NCI-H526 (cell line): Measurements from ENCODE around the gene TSC22D2.

Experiments
- DNase-seq, 2 experiments: peaks; one replicate each; lab custom pipeline; 2025; lab: John Stamatoyannopoulos, UW

Gene TSC22D2

GRCh38 chr3:150412561-150413231 is 4.6 kb downstream of the TSC22D2 start:
- peak; percentile 14 to 36 for DNase-seq

GRCh38 chr3:150414258-150414657 is 6.2 kb downstream of the TSC22D2 start:
- peak; percentile 29 to 61 for DNase-seq

- DNase-seq: no peak
Measured at GRCh38 chr3:150414959-150415358, 6.9 kb downstream of the TSC22D2 start.

- DNase-seq: no peak
Measured at GRCh38 chr3:150419076-150419868, 11.2 kb downstream of the TSC22D2 start.

GRCh38 chr3:150419959-150420358 is 11.9 kb downstream of the TSC22D2 start:
- no peak for DNase-seq

GRCh38 chr3:150421256-150421655 is 13.2 kb downstream of the TSC22D2 start:
- DNase-seq: no peak

GRCh38 chr3:150421799-150422548 is 13.9 kb downstream of the TSC22D2 start:
- no peak for DNase-seq

- DNase-seq: peak in 1 of 2 experiments; percentile 25
Measured at GRCh38 chr3:150422907-150423306, 14.8 kb downstream of the TSC22D2 start.

GRCh38 chr3:150423761-150424160 is 15.7 kb downstream of the TSC22D2 start:
- no peak for DNase-seq

- DNase-seq: no peak
Measured at GRCh38 chr3:150426292-150426691, 18.2 kb downstream of the TSC22D2 start.

GRCh38 chr3:150428562-150428961 is 20.5 kb downstream of the TSC22D2 start:
- DNase-seq: peak; percentile 66 to 92

- no peak for DNase-seq
Measured at GRCh38 chr3:150429767-150430671, 21.9 kb downstream of the TSC22D2 start.

GRCh38 chr3:150433347-150433746 is 25.2 kb downstream of the TSC22D2 start:
- DNase-seq: no peak

- DNase-seq: no peak
Measured at GRCh38 chr3:150434234-150434633, 26.1 kb downstream of the TSC22D2 start.

GRCh38 chr3:150436161-150436560 is 28.1 kb downstream of the TSC22D2 start:
- no peak for DNase-seq

- no peak for DNase-seq
Measured at GRCh38 chr3:150439657-150440056, 31.6 kb downstream of the TSC22D2 start.

GRCh38 chr3:150443331-150443741 is 35.2 kb downstream of the TSC22D2 start:
- DNase-seq: no peak

- DNase-seq: no peak
Measured at GRCh38 chr3:150444371-150444770, 36.3 kb downstream of the TSC22D2 start.

GRCh38 chr3:150446470-150446977 is 38.4 kb downstream of the TSC22D2 start:
- no peak for DNase-seq

GRCh38 chr3:150447084-150447483 is 39.0 kb downstream of the TSC22D2 start:
- no peak for DNase-seq
